Measurements from ENCODE around the gene CASKIN2. TPM values are rescaled to one million over a fixed set of nuclear protein-coding genes. Genes with fewer than 3 reads are reported as not detected.
A peak's percentile ranks its signal among the peaks of the same experiment; 100 is the strongest.

Gene CASKIN2
- total and polyA plus RNA-seq, 2 of the 4 experiments (the other 2 are of a cell fraction): 2.9 to 6.9 TPM

GRCh38 chr17:75468291-75468754 lies 47.0 kb downstream of the CASKIN2 start:
- Histone ChIP-seq H4K20me1 (ENCODE audit: insufficient read depth, low read length) (peaks cover 4% of the 10 kb centered on the region; the same call in 1 of the 2 replicates), H2AFZ (replicated peaks; ENCODE audit: low read length, poor library complexity) (no peak overlapping the region), H3K79me1 (ENCODE audit: low read depth in 1 of 2, low read length in 2 of 2) (peaks cover 14 to 42% of the 10 kb centered on the region in 2 experiments), H3K14ac (replicated peaks; ENCODE audit: low read depth, low read length) (0 out of 2 replicates have a peak overlapping the region, but pooled peaks have one; percentile 25), H3K56ac (ENCODE audit: extremely low read depth, insufficient read depth, low read length) (no peak overlapping the region), H3K18ac (ENCODE audit: low read depth, low read length) (no peak overlapping the region), H3K4me1 (ENCODE audit: control insufficient read depth, insufficient read depth, low read length) (no peaks in the 10 kb centered on the region), H4K91ac (ENCODE audit: insufficient read depth, low read depth, low read length) (no peak overlapping the region), H3K4ac (ENCODE audit: low read depth, low read length) (no peak overlapping the region; the same call in 1 of the 2 replicates), H4K5ac (ENCODE audit: low read depth, low read length) (no peak overlapping the region), H3K27me3 (ENCODE audit: control insufficient read depth, insufficient read depth, low read length) (no peaks in the 10 kb centered on the region), H3K27ac (ENCODE audit: insufficient read depth, low read length) (no peak overlapping the region), H2AK5ac (ENCODE audit: low read depth, low read length) (no peak overlapping the region), H2BK15ac (ENCODE audit: low read depth, low read length) (no peak overlapping the region), H3K23ac (ENCODE audit: low read depth, low read length) (no peak overlapping the region), H3K9me1 (ENCODE audit: insufficient read depth, low read length) (peaks cover 5% of the 10 kb centered on the region), H2BK120ac (ENCODE audit: low read depth, low read length) (no peak overlapping the region), H2BK5ac (ENCODE audit: low read depth, low read length, poor library complexity, severe bottlenecking) (no peak overlapping the region), H2AK9ac (replicated peaks; ENCODE audit: low read depth, low read length, poor library complexity) (no peak overlapping the region), H4K8ac (ENCODE audit: low read depth in 2 of 2, low read length in 2 of 2) (no peak overlapping the region), H3K36me3 (ENCODE audit: control insufficient read depth, insufficient read depth, low read length) (peaks cover 17% of the 10 kb centered on the region), H2BK20ac (ENCODE audit: low read depth, low read length) (no peak overlapping the region), H3K4me3 (ENCODE audit: insufficient read depth, low read depth, low read length) (no peak overlapping the region), H3K9me3 (ENCODE audit: control insufficient read depth, insufficient read depth, low read length) (no peaks in the 10 kb centered on the region), H3K9ac (ENCODE audit: low read depth, low read length) (no peak overlapping the region), H3K4me2 (ENCODE audit: low read depth, low read length) (no peak overlapping the region)
- dilution Hi-C loops (cut with HindIII; ENCODE audit: low sequenced_read_pairs, unreplicated experiment): no loop called here
- BruUV-seq (replicated peaks): no TSS peak
- ChIA-PET CTCF (interaction anchor here (0.6 kb wide), 1 partner anchor 12 kb away, joined by 3 read pairs; the partner anchor contains the start of gene TMEM94), POLR2A (ENCODE audit: unreplicated experiment) (no interaction called here)
- WGBS, 2 experiments (ENCODE audit: extremely low coverage in 2 of 2, insufficient read length in 1 of 2): 21% methylated on average over 2 of the region's 8 CpGs; no CpG with 5 or more reads in 1 of the 2 experiments
- DNase-seq: no peak
- intact Hi-C loops (cut with micrococcal nuclease): loop anchor here (5.0 kb wide), 1 partner anchor 36 kb away; no protein-coding TSS in a partner anchor
- TF ChIP-seq CHD1 (IDR thresholded peaks at IDR 0.05; ENCODE audit: low read depth, low read length) (no peak), CEBPB (IDR thresholded peaks at IDR 0.05; ENCODE audit: low read depth, low read length) (no peak), FOS (IDR thresholded peaks at IDR 0.05; ENCODE audit: low read depth, low read length) (no peak), BHLHE40 (IDR thresholded peaks at IDR 0.05; ENCODE audit: low read depth, low read length) (no peak), RCOR1 (IDR thresholded peaks at IDR 0.05; ENCODE audit: insufficient replicate concordance, low read length) (no peak), NFE2L2 (IDR thresholded peaks at IDR 0.05; ENCODE audit: low read depth, low read length) (no peak), MXI1 (IDR thresholded peaks at IDR 0.05; ENCODE audit: borderline replicate concordance, low read depth, low read length) (no peak), MAZ (IDR thresholded peaks at IDR 0.05; ENCODE audit: borderline replicate concordance, low read depth, low read length) (no peak), RAD21 (IDR thresholded peaks at IDR 0.05; ENCODE audit: low read length) (no peak), POLR2A (IDR thresholded peaks at IDR 0.05; ENCODE audit: low read depth, low read length) (no peak), SMC3 (IDR thresholded peaks at IDR 0.05; ENCODE audit: low read depth, low read length) (no peak), RFX5 (IDR thresholded peaks at IDR 0.05; ENCODE audit: low read depth, low read length) (no peak), MAFK (IDR thresholded peaks at IDR 0.05; ENCODE audit: low read depth, low read length) (no peak), CTCF (conservative IDR thresholded peaks at IDR 0.05; ENCODE audit: low read depth, low read length) (no peak)
- TF ChIP-seq, protein P1, sequence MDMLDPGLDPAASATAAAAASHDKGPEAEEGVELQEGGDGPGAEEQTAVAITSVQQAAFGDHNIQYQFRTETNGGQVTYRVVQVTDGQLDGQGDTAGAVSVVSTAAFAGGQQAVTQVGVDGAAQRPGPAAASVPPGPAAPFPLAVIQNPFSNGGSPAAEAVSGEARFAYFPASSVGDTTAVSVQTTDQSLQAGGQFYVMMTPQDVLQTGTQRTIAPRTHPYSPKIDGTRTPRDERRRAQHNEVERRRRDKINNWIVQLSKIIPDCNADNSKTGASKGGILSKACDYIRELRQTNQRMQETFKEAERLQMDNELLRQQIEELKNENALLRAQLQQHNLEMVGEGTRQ (IDR thresholded peaks at IDR 0.05; ENCODE audit: low read depth, low read length): no peak
- TF ChIP-seq, protein P2, sequence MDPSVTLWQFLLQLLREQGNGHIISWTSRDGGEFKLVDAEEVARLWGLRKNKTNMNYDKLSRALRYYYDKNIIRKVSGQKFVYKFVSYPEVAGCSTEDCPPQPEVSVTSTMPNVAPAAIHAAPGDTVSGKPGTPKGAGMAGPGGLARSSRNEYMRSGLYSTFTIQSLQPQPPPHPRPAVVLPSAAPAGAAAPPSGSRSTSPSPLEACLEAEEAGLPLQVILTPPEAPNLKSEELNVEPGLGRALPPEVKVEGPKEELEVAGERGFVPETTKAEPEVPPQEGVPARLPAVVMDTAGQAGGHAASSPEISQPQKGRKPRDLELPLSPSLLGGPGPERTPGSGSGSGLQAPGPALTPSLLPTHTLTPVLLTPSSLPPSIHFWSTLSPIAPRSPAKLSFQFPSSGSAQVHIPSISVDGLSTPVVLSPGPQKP (IDR thresholded peaks at IDR 0.05; ENCODE audit: borderline replicate concordance, low read depth, low read length): no peak
- ATAC-seq (ENCODE audit: low read depth): no peak
- in situ Hi-C loops (cut with MboI; ENCODE audit: low sequenced_read_pairs): no loop called here

All from IMR-90 (cell line).